ENCODE data around the gene ESYT3.

Gene ESYT3, protein sequence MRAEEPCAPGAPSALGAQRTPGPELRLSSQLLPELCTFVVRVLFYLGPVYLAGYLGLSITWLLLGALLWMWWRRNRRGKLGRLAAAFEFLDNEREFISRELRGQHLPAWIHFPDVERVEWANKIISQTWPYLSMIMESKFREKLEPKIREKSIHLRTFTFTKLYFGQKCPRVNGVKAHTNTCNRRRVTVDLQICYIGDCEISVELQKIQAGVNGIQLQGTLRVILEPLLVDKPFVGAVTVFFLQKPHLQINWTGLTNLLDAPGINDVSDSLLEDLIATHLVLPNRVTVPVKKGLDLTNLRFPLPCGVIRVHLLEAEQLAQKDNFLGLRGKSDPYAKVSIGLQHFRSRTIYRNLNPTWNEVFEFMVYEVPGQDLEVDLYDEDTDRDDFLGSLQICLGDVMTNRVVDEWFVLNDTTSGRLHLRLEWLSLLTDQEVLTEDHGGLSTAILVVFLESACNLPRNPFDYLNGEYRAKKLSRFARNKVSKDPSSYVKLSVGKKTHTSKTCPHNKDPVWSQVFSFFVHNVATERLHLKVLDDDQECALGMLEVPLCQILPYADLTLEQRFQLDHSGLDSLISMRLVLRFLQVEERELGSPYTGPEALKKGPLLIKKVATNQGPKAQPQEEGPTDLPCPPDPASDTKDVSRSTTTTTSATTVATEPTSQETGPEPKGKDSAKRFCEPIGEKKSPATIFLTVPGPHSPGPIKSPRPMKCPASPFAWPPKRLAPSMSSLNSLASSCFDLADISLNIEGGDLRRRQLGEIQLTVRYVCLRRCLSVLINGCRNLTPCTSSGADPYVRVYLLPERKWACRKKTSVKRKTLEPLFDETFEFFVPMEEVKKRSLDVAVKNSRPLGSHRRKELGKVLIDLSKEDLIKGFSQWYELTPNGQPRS

DNA sequence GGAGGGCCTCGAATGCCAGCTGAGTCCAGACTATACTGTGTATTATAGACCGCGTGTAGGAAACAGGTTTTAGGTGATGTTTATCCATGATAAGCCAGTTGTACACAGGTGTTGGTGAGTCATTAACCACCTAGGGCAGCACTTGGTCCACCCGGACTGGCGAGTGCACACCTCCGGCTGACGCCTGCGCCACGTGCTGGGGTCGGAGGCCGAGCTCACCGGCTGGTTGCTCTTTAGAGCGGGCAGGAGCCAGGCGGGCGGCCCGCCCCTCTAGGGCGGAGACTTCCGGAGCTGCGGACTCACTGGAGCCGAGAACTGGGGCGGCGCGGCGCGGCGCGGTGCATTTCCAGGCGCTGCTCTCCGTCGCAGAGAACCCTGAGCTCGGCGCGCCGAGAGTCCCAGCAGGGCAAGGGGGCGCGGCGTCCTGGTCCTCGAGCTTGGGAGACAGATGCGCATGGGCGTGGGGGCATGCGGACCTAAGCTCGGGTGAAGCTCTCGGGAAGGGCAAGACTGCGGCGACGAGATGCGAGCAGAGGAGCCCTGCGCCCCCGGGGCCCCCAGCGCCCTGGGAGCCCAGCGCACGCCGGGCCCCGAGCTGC lies at the start of gene ESYT3:
Gene ESYT3 (plus strand): TSS at position 341 of the 599 bp plus-strand sequence. CDS start 183 bp downstream, at position 524.
- Histone ChIP-seq H3K4me3 (ENCODE audit: low read length) (peak within 1 kb of the TSS; percentile 78), H3K27me3 (replicated peaks; ENCODE audit: control insufficient read depth, insufficient read depth, low read length) (peaks cover 23% of the 10 kb centered on the region), H3K9ac (ENCODE audit: low read length) (peak within 1 kb of the TSS; percentile 36), H3K9me3 (ENCODE audit: control insufficient read depth, low read length) (no peaks in the 10 kb centered on the region), H3K4me1 (ENCODE audit: control insufficient read depth, insufficient read depth, low read length) (peaks cover 11% of the 10 kb centered on the region), H3K36me3 (ENCODE audit: control insufficient read depth, insufficient read depth, low read length, severe bottlenecking) (no peaks in the 10 kb centered on the region)
- DNase-seq (ENCODE audit: low read depth): peak; percentile 74

DNA sequence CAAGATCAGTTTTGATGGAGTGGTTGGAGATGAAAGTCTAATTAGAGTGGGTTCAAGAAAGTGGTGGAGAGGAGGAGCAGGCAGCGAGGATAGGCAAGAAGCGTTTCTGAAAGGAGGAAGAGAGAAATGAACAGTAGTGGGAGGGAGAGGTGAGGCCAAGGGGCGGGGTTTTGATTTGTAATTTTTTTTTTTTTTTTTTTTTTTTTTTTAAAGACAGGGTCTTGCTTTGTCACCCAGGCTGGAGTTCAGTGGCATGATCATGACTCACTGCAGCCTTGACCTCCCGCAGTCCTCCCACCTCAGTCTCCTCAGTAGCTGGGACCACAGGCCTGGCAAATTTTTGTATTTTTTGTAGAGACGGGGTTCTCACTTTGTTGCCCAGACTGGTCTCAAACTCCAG lies 49.4 kb upstream of the ESYT3 start:
- Histone ChIP-seq H3K4me1 (ENCODE audit: control insufficient read depth, insufficient read depth, low read length) (peaks cover 36% of the 10 kb centered on the region), H3K4me3 (ENCODE audit: low read length) (no peak overlapping the region), H3K36me3 (ENCODE audit: control insufficient read depth, insufficient read depth, low read length, severe bottlenecking) (peaks cover 15% of the 10 kb centered on the region), H3K9me3 (ENCODE audit: control insufficient read depth, low read length) (no peaks in the 10 kb centered on the region), H3K27me3 (replicated peaks; ENCODE audit: control insufficient read depth, insufficient read depth, low read length) (no peaks in the 10 kb centered on the region), H3K9ac (ENCODE audit: low read length) (no peak overlapping the region)
- DNase-seq (ENCODE audit: low read depth): no peak

DNA sequence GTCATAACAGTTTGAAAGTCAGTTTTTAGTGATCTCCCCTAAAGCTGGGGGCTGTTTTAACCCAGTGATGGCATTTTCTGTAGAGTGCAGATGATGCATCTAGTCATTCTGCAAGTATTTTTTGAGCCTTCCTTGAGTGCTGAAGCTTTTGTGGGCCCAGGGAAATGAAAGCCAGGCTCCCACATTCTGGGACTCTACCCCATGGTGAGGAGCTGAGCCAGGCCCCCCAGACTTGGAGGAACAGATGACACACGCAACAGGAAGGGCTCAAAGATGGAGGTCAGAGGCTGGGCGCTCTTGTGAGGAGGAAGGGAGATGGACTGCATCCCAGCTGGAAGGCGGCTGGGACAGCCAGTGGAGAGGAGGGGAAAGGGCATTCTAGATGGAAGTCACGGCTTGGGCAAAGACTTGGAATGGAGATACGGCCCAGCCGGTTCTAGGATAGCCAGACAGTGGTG lies 45.2 kb upstream of the ESYT3 start:
- Histone ChIP-seq H3K9ac (ENCODE audit: low read length) (peak overlapping the region; percentile 71), H3K9me3 (ENCODE audit: control insufficient read depth, low read length) (no peaks in the 10 kb centered on the region), H3K36me3 (ENCODE audit: control insufficient read depth, insufficient read depth, low read length, severe bottlenecking) (peaks cover 17% of the 10 kb centered on the region), H3K27me3 (replicated peaks; ENCODE audit: control insufficient read depth, insufficient read depth, low read length) (no peaks in the 10 kb centered on the region), H3K4me1 (ENCODE audit: control insufficient read depth, insufficient read depth, low read length) (peaks cover 28% of the 10 kb centered on the region), H3K4me3 (ENCODE audit: low read length) (peak overlapping the region; percentile 40)
- no peak for DNase-seq (ENCODE audit: low read depth)

DNA sequence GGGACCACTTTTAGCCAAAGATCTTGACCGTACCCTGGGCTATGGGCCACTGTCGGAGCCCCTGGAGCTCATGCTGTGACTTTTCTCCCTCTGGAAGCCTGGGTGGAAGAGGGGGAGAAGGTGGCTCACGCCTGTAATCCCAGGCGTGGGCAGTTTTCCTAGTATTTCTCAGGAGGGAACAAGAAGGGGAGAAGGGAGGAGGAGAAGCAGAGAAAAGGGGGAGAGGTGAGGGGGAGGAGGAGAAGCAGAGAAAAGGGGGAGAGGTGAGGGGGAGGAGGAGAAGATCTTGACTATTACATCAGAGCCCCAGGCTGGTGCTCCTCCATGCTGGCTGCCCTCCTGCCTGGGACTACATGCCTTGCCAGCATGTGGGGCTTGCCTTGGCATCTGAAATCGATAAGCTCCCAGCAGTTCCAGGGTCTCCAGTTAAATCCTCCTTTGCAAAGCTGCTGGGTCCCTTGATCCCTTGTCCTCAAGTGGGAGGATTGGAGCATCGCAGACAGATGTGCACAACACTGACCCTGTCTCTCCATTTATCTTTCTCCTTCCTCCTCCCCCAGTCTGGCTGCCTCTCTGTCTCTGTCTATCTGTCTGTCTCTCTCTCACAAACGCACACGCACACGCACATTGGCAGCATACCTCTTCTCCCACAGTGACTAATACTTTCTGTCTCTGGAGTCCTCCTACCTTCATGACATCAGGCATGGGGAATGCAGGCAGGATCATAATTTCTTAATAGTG lies 44.4 kb upstream of the ESYT3 start:
- H3K36me3 ChIP-seq (ENCODE audit: control insufficient read depth, insufficient read depth, low read length, severe bottlenecking): peaks cover 18% of the 10 kb centered on the region
- H3K9me3 ChIP-seq (ENCODE audit: control insufficient read depth, low read length): no peaks in the 10 kb centered on the region
- H3K9ac ChIP-seq (ENCODE audit: low read length): peak overlapping the region; percentile 71
- peak overlapping the region; percentile 40 for H3K4me3 ChIP-seq (ENCODE audit: low read length)
- H3K27me3 ChIP-seq (replicated peaks; ENCODE audit: control insufficient read depth, insufficient read depth, low read length): no peaks in the 10 kb centered on the region
- H3K4me1 ChIP-seq (ENCODE audit: control insufficient read depth, insufficient read depth, low read length): peaks cover 28% of the 10 kb centered on the region
- DNase-seq (ENCODE audit: low read depth): peak; percentile 84

DNA sequence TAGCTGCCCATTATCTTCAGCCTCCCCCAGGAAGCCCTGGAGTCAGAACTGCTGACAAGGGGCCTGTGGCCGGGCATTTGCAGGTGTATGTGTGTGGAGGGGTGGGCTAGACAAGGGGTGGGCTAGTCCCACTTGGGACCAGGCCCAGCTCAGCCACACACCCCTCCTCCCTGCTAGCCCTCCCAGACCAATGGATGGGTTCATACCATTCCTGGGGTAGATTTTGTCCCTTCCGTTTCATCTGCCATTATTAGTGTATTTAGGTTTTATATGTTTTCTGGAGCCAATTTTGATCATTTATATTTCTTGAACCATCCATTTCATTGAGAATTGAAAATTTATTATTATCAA lies 43.9 kb upstream of the ESYT3 start:
- DNase-seq (ENCODE audit: low read depth): no peak
- Histone ChIP-seq H3K4me3 (ENCODE audit: low read length) (no peak overlapping the region), H3K36me3 (ENCODE audit: control insufficient read depth, insufficient read depth, low read length, severe bottlenecking) (peaks cover 23% of the 10 kb centered on the region), H3K27me3 (replicated peaks; ENCODE audit: control insufficient read depth, insufficient read depth, low read length) (no peaks in the 10 kb centered on the region), H3K4me1 (ENCODE audit: control insufficient read depth, insufficient read depth, low read length) (peaks cover 28% of the 10 kb centered on the region), H3K9me3 (ENCODE audit: control insufficient read depth, low read length) (no peaks in the 10 kb centered on the region), H3K9ac (ENCODE audit: low read length) (peak overlapping the region; percentile 36)

DNA sequence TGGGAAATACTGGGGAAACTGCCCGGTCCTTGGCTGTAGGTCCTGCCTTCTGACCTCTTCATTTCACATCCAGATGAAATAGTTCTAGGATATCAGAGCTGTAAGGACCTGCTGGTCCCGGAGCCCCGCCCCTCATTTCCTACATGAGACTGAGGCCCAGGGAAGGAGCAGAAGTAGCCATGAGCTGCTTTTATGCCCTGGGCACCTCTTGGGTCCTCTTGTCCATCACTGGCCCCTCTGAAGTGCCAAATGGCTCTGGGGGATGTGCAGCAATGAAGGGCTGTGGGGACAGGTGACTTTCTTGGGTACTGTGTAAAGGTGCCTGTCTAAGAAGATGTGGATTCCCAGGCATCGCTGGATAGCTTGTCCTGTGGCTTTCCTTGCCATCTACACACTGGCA lies 40.3 kb upstream of the ESYT3 start:
- peaks cover 35% of the 10 kb centered on the region for H3K36me3 ChIP-seq (ENCODE audit: control insufficient read depth, insufficient read depth, low read length, severe bottlenecking)
- no peaks in the 10 kb centered on the region for H3K27me3 ChIP-seq (replicated peaks; ENCODE audit: control insufficient read depth, insufficient read depth, low read length)
- DNase-seq (ENCODE audit: low read depth): no peak
- H3K4me1 ChIP-seq (ENCODE audit: control insufficient read depth, insufficient read depth, low read length): peaks cover 24% of the 10 kb centered on the region
- H3K9ac ChIP-seq (ENCODE audit: low read length): no peak overlapping the region
- H3K4me3 ChIP-seq (ENCODE audit: low read length): no peak overlapping the region
- H3K9me3 ChIP-seq (ENCODE audit: control insufficient read depth, low read length): no peaks in the 10 kb centered on the region

DNA sequence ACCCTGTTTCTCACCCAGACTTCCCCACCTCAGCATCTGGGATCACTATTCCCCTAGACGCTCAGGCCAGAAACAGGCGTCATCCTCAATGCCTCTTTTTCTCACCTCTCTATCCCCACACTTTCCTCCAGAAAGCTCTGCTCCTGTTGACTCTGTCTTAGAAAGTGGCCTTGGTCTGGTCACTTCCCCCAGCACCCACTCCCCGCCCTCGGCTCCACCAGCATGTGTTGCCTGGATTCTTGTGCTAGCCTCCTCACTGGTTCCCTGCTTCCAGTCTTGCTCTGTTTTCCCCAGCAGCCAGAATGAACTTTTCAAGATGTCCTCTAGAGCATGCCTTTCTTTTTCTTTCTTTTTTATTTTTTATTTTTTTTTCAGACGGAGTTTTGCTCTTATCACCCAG lies 39.7 kb upstream of the ESYT3 start:
- no peaks in the 10 kb centered on the region for H3K27me3 ChIP-seq (replicated peaks; ENCODE audit: control insufficient read depth, insufficient read depth, low read length)
- H3K36me3 ChIP-seq (ENCODE audit: control insufficient read depth, insufficient read depth, low read length, severe bottlenecking): peaks cover 40% of the 10 kb centered on the region
- no peak overlapping the region for H3K4me3 ChIP-seq (ENCODE audit: low read length)
- H3K9me3 ChIP-seq (ENCODE audit: control insufficient read depth, low read length): no peaks in the 10 kb centered on the region
- H3K4me1 ChIP-seq (ENCODE audit: control insufficient read depth, insufficient read depth, low read length): peaks cover 19% of the 10 kb centered on the region
- H3K9ac ChIP-seq (ENCODE audit: low read length): no peak overlapping the region
- no peak for DNase-seq (ENCODE audit: low read depth)

DNA sequence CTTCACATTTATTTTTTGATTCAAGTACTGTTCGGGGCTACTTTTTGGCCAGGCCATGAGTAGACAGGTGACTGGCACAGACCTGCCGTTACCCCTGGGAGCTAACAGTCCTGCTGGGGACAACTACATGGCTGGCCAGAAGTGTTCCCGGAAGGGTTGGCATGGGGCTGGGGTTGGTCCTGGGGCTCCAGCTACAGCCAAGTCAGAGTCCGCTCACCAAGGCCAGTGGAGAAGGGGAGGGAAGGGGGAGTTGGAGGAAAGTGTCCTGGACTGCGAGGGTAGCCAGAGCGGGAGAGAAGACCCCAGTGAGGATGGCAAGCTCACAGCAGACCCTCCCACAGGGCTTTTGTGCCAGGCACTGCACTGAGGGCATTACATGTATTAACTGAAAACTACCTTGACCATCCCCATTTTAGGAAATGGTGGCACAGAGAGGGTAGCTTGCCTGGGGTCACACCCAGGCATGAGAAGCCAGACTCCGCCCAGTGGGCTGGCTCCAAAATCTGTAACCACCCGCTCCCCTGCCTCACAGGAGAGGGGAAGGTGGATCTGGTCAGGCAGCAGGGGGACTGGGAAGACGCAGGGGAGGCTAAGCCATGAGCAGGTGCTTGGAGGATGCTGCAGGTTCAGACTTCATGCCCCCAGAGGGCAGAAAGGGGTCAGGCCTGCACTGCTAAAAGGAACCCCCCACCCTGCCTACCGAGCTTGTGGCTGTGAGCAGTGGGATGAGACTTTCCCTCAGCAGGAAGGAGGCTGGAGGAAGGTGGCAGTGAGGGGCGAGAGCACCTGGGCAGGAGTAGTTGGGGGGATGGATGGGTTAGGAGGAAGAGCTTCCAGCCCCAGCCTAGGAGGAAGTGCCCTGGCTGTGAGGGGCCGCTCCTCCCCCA lies 38.3 kb upstream of the ESYT3 start:
- H3K4me1 ChIP-seq (ENCODE audit: control insufficient read depth, insufficient read depth, low read length): peaks cover 5% of the 10 kb centered on the region
- no peaks in the 10 kb centered on the region for H3K9me3 ChIP-seq (ENCODE audit: control insufficient read depth, low read length)
- no peak for DNase-seq (ENCODE audit: low read depth)
- peaks cover 54% of the 10 kb centered on the region for H3K36me3 ChIP-seq (ENCODE audit: control insufficient read depth, insufficient read depth, low read length, severe bottlenecking)
- no peak overlapping the region for H3K9ac ChIP-seq (ENCODE audit: low read length)
- no peaks in the 10 kb centered on the region for H3K27me3 ChIP-seq (replicated peaks; ENCODE audit: control insufficient read depth, insufficient read depth, low read length)
- H3K4me3 ChIP-seq (ENCODE audit: low read length): no peak overlapping the region

DNA sequence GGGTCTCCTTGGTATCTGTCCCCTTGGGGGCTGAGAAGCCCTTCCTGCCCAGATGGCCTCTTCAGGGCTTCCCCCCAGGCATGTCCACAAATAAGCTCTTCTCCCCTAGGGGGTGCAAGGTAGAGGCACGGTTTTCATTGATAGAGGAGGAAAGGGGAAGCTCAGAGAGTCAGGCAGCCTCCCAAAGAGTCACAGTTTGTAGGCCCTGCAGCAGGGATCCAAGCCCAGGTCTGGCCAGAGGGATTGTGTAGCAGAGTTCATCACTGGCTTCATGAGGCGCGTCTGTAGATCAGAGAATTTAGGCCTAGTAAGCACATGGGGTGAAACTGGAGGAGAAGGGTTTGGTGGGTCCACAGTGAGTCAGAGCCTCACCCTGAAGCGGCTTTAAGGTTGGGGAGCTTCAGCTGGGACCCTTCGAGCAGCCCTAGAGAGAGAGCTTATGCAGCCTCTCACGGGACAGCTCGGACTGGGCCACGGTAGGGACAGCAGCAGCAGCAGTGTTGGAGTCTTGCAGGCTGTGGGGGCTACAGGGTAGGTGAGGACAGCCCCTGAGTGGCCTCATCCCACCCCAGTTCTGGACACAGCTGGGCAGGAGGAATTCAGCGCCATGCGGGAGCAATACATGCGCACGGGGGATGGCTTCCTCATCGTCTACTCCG lies 37.5 kb upstream of the ESYT3 start:
- Histone ChIP-seq H3K36me3 (ENCODE audit: control insufficient read depth, insufficient read depth, low read length, severe bottlenecking) (peaks cover 62% of the 10 kb centered on the region), H3K27me3 (replicated peaks; ENCODE audit: control insufficient read depth, insufficient read depth, low read length) (no peaks in the 10 kb centered on the region), H3K4me3 (ENCODE audit: low read length) (no peak overlapping the region), H3K9ac (ENCODE audit: low read length) (no peak overlapping the region), H3K4me1 (ENCODE audit: control insufficient read depth, insufficient read depth, low read length) (no peaks in the 10 kb centered on the region), H3K9me3 (ENCODE audit: control insufficient read depth, low read length) (no peaks in the 10 kb centered on the region)
- no peak for DNase-seq (ENCODE audit: low read depth)

DNA sequence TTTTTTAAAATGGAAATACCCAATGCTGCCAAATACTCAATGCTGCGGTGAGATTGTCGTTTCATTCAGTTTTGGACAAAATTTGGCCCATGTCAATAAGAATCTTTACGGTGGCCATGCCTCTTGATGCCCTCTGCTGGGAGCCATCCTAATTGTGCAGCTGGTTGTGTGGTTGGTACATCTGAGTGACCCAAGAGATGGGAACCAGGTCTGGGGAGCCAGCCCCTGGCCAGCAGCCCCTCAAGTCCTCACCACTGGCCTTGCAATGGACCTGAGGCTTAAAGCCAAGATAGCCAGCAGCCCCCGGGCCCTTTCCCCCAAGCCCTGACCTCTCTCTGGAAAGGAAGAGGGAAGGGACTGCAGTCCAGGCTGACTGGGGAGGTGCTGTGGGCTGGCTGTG lies 36.4 kb upstream of the ESYT3 start:
- H3K9me3 ChIP-seq (ENCODE audit: control insufficient read depth, low read length): no peaks in the 10 kb centered on the region
- H3K27me3 ChIP-seq (replicated peaks; ENCODE audit: control insufficient read depth, insufficient read depth, low read length): no peaks in the 10 kb centered on the region
- H3K36me3 ChIP-seq (ENCODE audit: control insufficient read depth, insufficient read depth, low read length, severe bottlenecking): peaks cover 73% of the 10 kb centered on the region

More for the DNA sequence above, 36.4 kb upstream of the ESYT3 start:
- Histone ChIP-seq H3K9ac (ENCODE audit: low read length) (no peak overlapping the region), H3K4me3 (ENCODE audit: low read length) (no peak overlapping the region), H3K4me1 (ENCODE audit: control insufficient read depth, insufficient read depth, low read length) (no peaks in the 10 kb centered on the region)
- no peak for DNase-seq (ENCODE audit: low read depth)
